HTERT RPE-1 (cell line): ENCODE data around the gene GDF9.

Experiments
- in situ Hi-C: fragments of 300-500 bp; cut with MboI; formaldehyde crosslinking; loops from 4 replicates; pipeline ENCODE4 v1.14.3; 2020; ENCODE audit warnings: low sequenced_read_pairs

Gene GDF9

DNA sequence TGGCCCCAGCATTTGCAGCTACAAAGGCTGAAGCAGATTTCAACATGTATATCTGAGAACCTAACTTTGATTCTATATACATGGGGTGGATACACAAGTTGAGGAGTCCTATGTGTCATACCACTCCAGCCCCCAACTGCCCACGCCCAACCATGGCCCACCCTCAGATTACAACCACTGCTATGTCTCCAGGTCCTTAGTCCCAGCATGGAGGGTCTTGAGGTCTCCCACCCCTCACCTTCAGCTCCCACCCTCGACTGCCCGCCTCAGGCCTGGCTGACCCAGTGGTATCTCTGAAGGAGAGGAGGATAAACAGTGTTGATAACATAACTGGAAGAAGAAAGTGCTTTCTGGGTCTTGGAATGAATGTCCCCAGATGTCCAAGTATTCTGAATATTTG, 44.9 kb downstream of the GDF9 start:
- in situ Hi-C loops: no loop called here

DNA sequence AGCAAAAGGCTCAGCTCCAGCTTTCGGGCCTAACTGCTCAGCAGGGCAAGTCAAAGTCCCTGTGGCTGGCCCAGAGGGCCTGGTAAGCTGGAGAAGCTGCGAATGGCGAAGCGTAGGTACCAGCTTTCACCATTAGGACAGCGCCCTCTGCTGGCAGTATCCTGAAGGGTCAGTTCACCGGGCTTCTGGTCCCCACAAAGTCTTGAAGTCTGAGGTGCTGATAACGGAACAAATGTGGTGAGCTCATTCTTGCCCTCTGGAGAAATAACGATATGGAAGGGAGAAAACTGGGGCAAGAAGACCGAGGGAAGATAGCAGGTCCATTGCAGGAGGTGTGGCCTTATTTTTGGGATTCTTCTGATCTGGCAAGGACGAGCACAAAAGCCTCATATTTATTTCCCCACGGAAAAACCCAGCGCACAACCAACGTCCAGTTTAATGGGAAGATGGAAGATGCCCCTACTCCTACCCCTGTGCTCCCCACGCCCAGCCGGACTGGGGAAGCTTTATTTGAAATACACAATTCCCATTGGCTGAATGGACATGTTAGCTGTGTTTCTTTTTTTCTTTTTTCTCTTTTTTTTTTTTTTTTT, 46.0 kb downstream of the GDF9 start:
- in situ Hi-C loops: no loop called here

DNA sequence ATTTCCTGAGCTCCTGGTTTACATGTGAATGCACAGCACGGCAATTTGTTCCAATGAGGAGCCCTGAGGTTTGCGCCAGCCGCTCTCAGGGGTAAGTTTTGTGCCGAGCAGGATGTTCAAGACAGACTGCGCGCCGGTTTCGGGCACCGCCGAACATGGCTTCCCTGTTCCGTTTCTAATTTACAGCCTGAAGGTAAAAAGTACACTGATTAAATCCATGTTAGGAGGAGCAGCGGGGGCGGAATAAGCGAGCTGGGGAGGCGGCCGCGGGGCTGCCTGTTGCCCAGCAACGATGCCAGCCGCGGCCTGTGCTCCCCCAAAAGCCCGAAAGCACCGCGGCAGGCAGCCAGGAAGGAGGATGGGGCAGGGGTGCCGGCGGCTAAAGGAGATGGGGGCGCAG, 46.8 kb downstream of the GDF9 start:
- in situ Hi-C loops: no loop called here

DNA sequence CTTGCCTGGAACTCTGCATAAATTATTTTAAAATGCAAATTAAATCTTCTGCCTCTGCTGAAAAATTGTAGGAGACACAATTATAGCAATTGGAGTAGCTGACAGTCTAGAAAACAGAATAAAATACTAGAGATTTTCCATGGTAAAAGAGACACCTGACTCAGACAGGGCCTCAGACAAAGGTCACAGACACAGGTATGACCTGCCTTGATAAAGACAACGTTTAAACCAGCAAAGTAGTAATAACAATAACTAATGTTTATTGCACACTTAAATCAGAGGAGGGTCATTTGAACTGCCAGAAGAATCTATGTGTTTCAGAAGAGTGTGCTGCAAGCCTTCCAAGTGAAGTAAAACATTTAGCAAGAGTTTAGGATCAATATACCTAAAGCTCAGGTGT, 49.3 kb downstream of the GDF9 start:
- in situ Hi-C loops: no loop called here

DNA sequence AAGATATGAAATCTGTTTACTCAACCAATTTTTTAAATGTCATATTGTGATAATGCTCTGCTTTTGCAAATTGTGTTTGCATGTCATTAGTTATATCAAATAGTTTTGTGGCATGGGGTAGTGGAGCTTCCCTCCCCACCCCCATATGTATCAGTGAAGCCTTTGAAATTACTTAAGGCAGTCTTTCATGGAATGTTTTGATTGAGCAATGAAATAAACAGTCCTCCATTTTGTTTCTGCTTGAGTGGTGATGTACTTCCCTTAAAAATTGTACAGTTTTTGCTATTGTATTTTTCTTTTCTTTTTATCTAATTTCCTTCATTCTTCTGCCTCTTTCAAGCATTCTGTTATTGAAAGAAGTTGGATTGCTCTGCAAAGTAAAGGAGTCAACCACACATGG, 49.7 kb downstream of the GDF9 start:
- in situ Hi-C loops: no loop called here

GRCh38 chr5:132816083-132816482, 50.2 kb downstream of the GDF9 start:
- in situ Hi-C loops: no loop called here

DNA sequence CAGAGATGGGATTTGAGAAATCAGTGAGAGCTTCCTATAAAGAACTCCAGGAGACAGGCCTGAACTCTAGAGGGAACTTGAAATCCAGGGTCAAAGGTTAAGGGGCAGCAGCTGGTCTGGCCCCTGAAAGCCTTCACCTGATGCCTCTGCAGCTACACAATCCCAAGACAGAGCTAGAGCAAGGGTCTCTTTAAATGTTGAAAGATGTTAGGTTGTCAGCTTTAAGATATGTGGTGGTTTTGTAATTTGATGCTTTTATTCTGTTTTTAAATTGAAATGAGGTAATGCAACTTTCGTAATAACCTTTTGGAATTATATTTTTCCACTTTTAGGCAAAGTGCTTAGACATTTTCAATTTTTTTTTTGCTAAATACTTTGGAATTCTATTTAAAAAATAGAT, 50.8 kb downstream of the GDF9 start:
- in situ Hi-C loops: no loop called here

DNA sequence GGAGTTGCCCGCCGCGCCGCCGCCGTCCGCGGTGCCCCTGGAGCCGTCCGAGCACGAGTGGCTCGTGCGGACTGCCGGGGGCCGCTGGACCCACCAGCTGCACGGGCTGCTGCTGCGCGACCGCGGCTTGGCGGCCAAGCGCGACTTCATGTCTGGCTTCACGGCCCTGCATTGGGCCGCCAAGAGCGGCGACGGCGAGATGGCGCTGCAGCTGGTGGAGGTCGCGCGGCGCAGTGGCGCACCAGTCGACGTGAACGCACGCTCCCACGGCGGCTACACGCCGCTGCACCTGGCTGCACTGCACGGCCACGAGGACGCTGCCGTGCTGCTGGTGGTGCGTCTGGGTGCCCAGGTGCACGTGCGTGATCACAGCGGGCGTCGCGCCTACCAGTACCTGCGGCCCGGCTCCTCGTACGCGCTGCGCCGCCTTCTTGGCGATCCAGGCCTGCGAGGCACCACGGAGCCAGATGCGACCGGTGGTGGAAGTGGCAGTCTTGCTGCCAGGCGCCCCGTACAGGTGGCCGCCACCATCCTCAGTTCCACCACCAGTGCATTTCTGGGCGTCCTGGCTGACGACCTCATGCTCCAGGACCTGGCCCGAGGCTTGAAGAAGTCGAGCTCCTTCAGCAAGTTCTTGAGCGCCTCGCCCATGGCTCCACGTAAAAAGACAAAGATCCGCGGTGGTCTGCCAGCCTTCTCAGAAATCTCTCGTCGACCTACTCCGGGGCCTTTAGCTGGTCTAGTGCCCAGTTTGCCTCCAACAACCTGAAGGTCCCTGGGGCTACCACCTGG, 51.6 kb downstream of the GDF9 start:
- in situ Hi-C loops: no loop called here

- in situ Hi-C loops: no loop called here
These were observed 52.4 kb downstream of the GDF9 start for GRCh38 chr5:132813599-132814502.

GRCh38 chr5:132812781-132813598, 53.3 kb downstream of the GDF9 start, which contains the start of gene SOWAHA:
SOWAHA (plus strand) TSS chr5:132813302; CDS start chr5:132813622, 320 bp downstream.
- in situ Hi-C loops: no loop called here

DNA sequence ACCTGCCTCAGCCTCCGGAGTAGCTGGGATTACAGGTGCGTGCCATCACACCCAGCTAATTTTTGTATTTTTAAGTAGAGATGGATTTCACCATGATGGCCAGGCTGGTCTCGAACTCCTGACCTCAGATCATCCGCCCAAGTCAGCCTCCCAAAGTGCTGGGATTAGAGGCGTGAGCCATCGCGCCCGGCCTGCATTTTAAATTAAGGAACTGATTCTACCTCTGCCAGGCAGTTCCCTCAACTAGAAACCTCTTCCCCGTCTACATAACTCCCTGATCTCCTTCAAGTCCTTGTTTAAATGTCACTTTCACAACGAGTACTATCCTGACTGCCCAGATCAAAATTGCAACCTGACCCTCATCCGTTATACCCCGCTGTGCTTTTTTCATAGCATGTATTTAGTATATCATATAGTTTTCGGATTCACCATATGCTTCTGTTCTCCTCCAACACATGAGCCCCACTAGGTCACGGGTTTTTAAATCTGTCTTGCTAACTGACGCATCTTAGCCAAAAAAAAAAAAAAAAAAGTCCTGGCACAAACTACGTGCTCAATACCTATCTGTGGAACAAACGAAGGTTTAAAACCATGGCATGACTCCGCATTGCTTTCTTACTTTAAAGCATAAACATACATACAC, 54.0 kb downstream of the GDF9 start:
- in situ Hi-C loops: no loop called here
